ENCODE measurements around the gene DDIT4. TPM values are rescaled to one million over a fixed set of nuclear protein-coding genes. Genes with fewer than 3 reads are reported as not detected.

Gene DDIT4
- total and polyA plus RNA-seq, 9 of the 15 experiments (the other 6 are each of a cell fraction or from before 2014, with no cell fraction given), result 8.2 to 675 (median 159) TPM

- TF ChIP-seq ZNF740 (CRISPR knock-in tag; IDR thresholded peaks at IDR 0.05) (no peak), ZNF740 (tag; IDR thresholded peaks at IDR 0.05) (no peak), FOS (IDR thresholded peaks at IDR 0.05; ENCODE audit: extremely low read depth, insufficient read length) (no peak), MTA2 (IDR thresholded peaks at IDR 0.05; ENCODE audit: low read depth) (peak; percentile 88), SAP30 (IDR thresholded peaks at IDR 0.05; ENCODE audit: borderline replicate concordance, insufficient read depth, low read depth, low read length, poor library complexity, severe bottlenecking) (no peak), CCAR2 (IDR thresholded peaks at IDR 0.05; ENCODE audit: low read depth, low read length) (no peak), ARID3A (IDR thresholded peaks at IDR 0.05; ENCODE audit: borderline replicate concordance, low read depth, low read length) (no peak), TAF9B (IDR thresholded peaks at IDR 0.05; ENCODE audit: partially characterized antibody) (no peak), FOXK2 (conservative IDR thresholded peaks at IDR 0.05 in 1 of 2, IDR thresholded peaks at IDR 0.05 in 1 of 2; ENCODE audit: low read depth in 2 of 2) (peak in 1 of 2 experiments; percentile 53; a peak in 2 of 4 replicates), ZNF175 (CRISPR knock-in tag; IDR thresholded peaks at IDR 0.05; ENCODE audit: low read depth) (no peak), SMAD1 (IDR thresholded peaks at IDR 0.05; ENCODE audit: low read depth, low read length, partially characterized antibody) (no peak), PCBP2 (IDR thresholded peaks at IDR 0.05; ENCODE audit: low read depth, low read length, poor library complexity, severe bottlenecking) (no peak), CTCF (IDR thresholded peaks at IDR 0.05 in 2 of 3, conservative IDR thresholded peaks at IDR 0.05 in 1 of 3; ENCODE audit: insufficient read depth in 2 of 3, low read depth in 1 of 3, low read length in 3 of 3) (no peak)
These were observed 16.5 kb upstream of the DDIT4 start (continued) for GRCh38 chr10:72257051-72257892.
